NB4 (cell line): ENCODE measurements around the gene CYFIP2.

Source experiments
- CTCF ChIP-seq: IDR thresholded peaks from one replicate; pipeline ENCODE4 v1.5.1; 2012; ENCODE audit warnings: low read depth, low read length
- MAX ChIP-seq: IDR thresholded peaks from 2 replicates; pipeline ENCODE4 v1.6.1; 2011; ENCODE audit warnings: low read depth, low read length
- MYC ChIP-seq: IDR thresholded peaks from 2 replicates; pipeline ENCODE4 v1.6.1; 2011; ENCODE audit warnings: low read depth, low read length
- POLR2A ChIP-seq: IDR thresholded peaks from 2 replicates; pipeline ENCODE4 v1.6.1; 2011; ENCODE audit warnings: mild to moderate bottlenecking; ENCODE audit not compliant: insufficient read length; ENCODE audit errors: extremely low read depth

GRCh38 chr5:157434096-157434495 is 168.2 kb downstream of the CYFIP2 start:
- TF ChIP-seq CTCF = no peak
- TF ChIP-seq POLR2A = no peak
- no peak for TF ChIP-seq MYC
- no peak for TF ChIP-seq MAX
